Measurements from ENCODE around the gene PITX1. TPM values are rescaled to one million over a fixed set of nuclear protein-coding genes. Genes with fewer than 3 reads are reported as not detected.

The PITX1 gene
- polyA plus RNA-seq, 1 experiment, result 14.3 TPM

DNA sequence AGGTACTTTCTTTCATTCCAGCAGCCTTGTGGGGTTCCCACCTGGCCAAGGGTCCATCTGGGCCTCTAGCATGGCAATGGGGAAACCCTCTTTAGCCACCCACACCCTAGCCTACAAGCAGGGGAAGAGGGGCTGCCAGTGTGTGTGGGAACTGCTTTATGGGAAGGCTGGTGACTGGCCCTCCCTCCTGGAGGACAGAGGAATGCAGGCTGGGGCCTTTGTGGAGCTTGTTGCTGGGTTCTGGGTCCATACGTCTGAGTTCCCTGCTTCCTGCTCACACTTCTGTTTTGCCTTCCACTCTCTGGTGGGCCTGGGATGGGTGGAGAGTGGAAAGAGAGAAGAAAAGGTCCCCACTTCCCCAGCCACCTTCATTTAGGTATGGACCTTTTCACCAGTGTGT is 14.9 kb upstream of the PITX1 start:
- no peak for DNase-seq (ENCODE audit: low read depth)
- ChIA-PET POLR2A (no interaction called here), CTCF (no interaction called here)
- Histone ChIP-seq H3K27me3 (ENCODE audit: control insufficient read depth, insufficient read depth, low read length) (peaks cover 40% of the 10 kb centered on the region), H3K36me3 (ENCODE audit: control insufficient read depth, insufficient read depth, low read length) (no peaks in the 10 kb centered on the region), H3K4me3 (ENCODE audit: low read depth, low read length) (no peak overlapping the region)
- TF ChIP-seq, protein P1, sequence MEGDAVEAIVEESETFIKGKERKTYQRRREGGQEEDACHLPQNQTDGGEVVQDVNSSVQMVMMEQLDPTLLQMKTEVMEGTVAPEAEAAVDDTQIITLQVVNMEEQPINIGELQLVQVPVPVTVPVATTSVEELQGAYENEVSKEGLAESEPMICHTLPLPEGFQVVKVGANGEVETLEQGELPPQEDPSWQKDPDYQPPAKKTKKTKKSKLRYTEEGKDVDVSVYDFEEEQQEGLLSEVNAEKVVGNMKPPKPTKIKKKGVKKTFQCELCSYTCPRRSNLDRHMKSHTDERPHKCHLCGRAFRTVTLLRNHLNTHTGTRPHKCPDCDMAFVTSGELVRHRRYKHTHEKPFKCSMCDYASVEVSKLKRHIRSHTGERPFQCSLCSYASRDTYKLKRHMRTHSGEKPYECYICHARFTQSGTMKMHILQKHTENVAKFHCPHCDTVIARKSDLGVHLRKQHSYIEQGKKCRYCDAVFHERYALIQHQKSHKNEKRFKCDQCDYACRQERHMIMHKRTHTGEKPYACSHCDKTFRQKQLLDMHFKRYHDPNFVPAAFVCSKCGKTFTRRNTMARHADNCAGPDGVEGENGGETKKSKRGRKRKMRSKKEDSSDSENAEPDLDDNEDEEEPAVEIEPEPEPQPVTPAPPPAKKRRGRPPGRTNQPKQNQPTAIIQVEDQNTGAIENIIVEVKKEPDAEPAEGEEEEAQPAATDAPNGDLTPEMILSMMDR (IDR thresholded peaks at IDR 0.05; ENCODE audit: insufficient read depth, low read depth, low read length), result no peak

DNA sequence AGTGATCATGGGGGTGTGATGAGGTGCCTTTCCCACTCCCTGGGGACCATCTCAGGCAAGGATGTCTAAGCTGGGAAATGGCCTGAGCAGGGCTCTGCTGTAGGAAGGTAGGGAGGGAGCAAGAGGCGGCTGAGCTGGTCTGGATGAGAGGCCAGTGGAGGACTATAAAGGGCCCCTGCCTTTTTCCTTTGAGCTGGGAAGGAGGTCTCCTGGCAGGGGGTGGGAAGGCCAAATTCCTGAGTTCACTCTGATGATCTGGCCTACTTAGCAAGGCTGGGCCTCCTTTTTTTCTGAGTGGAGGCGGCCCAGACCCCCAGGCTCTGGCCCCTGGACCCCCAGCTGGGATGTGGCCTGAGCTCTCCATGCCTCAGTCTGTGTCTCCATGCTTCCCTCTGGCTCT is 14.3 kb upstream of the PITX1 start:
- TF ChIP-seq, protein P1 (IDR thresholded peaks at IDR 0.05; ENCODE audit: insufficient read depth, low read depth, low read length), result no peak
- no peak overlapping the region for H3K4me3 ChIP-seq (ENCODE audit: low read depth, low read length)
- CTCF ChIA-PET, result interaction anchor here (0.6 to 0.8 kb wide), 2 partner anchors 75 to 132 kb away, joined by 3 to 4 read pairs; no protein-coding TSS in a partner anchor
- H3K36me3 ChIP-seq (ENCODE audit: control insufficient read depth, insufficient read depth, low read length), result no peaks in the 10 kb centered on the region
- peaks cover 38% of the 10 kb centered on the region for H3K27me3 ChIP-seq (ENCODE audit: control insufficient read depth, insufficient read depth, low read length)
- POLR2A ChIA-PET, result no interaction called here
- DNase-seq (ENCODE audit: low read depth), result no peak

DNA sequence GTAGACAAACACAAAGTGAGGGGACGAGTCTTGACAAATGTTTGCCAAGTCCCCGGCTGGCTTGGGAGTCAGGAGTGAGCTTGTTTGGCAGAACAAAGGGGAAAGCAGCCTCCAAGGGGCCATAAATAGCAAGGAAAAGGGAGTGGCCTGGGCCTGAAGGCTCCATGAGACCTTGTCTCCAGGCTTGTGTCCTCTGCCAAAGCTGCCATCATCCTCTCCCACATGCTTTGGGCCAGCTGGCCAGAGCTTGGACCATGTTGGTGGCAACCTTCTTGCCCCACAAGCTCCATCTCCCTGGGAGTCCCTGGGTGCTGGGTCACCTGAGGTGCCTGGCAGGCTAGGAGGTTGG is 13.3 kb upstream of the PITX1 start:
- CTCF ChIA-PET, result interaction anchor here (0.6 to 0.9 kb wide), 3 partner anchors 9 to 143 kb away, joined by 3 to 4 read pairs (median 3); partner anchors contain the start of gene PCBD2

DNA sequence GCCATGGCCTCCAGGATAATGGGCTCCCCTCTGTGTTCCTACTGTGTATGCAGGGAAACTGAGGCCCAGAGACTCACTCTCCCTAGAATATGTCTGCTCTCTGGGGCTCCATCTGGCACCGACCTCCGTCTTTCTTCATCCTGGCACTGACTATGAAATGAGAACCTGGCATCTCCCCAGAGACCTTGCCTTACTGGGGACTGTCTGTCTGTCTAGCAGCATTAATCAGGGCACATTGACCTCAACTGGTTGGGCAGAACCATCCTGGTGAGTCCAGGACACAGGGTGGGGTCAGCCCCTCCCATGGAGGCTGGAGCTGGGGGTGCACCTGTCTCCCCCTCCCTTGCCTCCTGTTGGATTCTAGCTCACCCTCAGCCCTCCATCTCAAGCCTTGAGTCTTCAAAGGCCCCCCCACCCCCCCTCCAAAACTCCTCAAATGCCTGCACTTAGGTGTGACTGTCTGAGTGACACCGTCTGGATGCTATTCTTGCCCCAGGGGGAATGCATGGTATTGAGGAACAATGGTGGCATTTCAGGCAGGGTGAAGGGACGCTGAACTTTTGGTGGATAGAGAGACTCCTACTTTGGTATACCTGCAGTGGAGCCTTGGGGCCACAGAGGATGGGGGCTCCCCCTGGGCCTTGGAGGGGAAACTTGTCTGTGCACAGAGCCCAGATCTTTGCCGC is 12.8 kb upstream of the PITX1 start:
- ChIA-PET POLR2A (no interaction called here), CTCF (interaction anchor here (0.7 to 0.9 kb wide), 2 partner anchors 34 to 142 kb away, joined by 3 to 4 read pairs; partner anchors contain the start of gene PCBD2)
- H3K27me3 ChIP-seq (ENCODE audit: control insufficient read depth, insufficient read depth, low read length), result peaks cover 35% of the 10 kb centered on the region
- TF ChIP-seq, protein P1 (IDR thresholded peaks at IDR 0.05; ENCODE audit: insufficient read depth, low read depth, low read length), result no peak
- DNase-seq (ENCODE audit: low read depth), result no peak
- no peaks in the 10 kb centered on the region for H3K36me3 ChIP-seq (ENCODE audit: control insufficient read depth, insufficient read depth, low read length)
- no peak overlapping the region for H3K4me3 ChIP-seq (ENCODE audit: low read depth, low read length)

More for the DNA sequence above, 13.3 kb upstream of the PITX1 start:
- no peak for DNase-seq (ENCODE audit: low read depth)
- Histone ChIP-seq H3K27me3 (ENCODE audit: control insufficient read depth, insufficient read depth, low read length) (peaks cover 35% of the 10 kb centered on the region), H3K4me3 (ENCODE audit: low read depth, low read length) (no peak overlapping the region), H3K36me3 (ENCODE audit: control insufficient read depth, insufficient read depth, low read length) (no peaks in the 10 kb centered on the region)
- TF ChIP-seq, protein P1 (IDR thresholded peaks at IDR 0.05; ENCODE audit: insufficient read depth, low read depth, low read length), result no peak
- POLR2A ChIA-PET, result no interaction called here

DNA sequence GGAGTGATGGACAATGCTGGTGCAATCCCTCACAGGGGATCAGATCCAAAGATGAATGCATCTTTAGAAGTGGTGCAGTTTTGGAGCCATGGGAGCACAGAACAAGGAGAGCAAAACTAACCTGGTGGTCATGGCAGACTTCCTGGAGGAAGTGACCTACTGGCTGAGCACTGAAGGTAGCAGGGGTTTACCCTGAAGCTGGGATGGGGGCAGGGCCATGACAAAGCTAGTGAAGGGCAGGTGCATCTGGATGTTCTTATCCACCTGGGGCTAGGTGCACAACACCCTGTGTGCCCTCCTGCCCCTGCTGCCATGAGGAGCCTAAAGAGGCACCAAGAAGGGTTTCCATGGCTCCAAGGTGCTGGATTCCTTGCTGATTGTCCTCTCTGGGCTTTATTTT is 11.5 kb upstream of the PITX1 start:
- H3K36me3 ChIP-seq (ENCODE audit: control insufficient read depth, insufficient read depth, low read length), result no peaks in the 10 kb centered on the region
- CTCF ChIA-PET, result no interaction called here
- no peak overlapping the region for H3K4me3 ChIP-seq (ENCODE audit: low read depth, low read length)
- peaks cover 27% of the 10 kb centered on the region for H3K27me3 ChIP-seq (ENCODE audit: control insufficient read depth, insufficient read depth, low read length)
- TF ChIP-seq, protein P1 (IDR thresholded peaks at IDR 0.05; ENCODE audit: insufficient read depth, low read depth, low read length), result no peak
- POLR2A ChIA-PET, result no interaction called here
- no peak for DNase-seq (ENCODE audit: low read depth)

Measured in BJ (cell line).